Heart left ventricle (tissue), 13 donors: ENCODE measurements around the gene SPAG9.

Source experiments
- POLR2A ChIP-seq, 2 donors: fragments of 450-650 bp; IDR thresholded peaks; one replicate each; pipeline ENCODE4 v1.6.1; 2017; ENCODE audit warnings: antibody characterized with exemption in 2 of 2, mild to moderate bottlenecking in 2 of 2, moderate library complexity in 2 of 2
- TF ChIP-seq, protein P1 (sequence below), 12 donors: fragments of 200-600 bp; sonication (generic) in 4 of 12; IDR thresholded peaks; one replicate each; pipeline versions ENCODE4 v1.5.0 to v1.8.0; 2018 to 2022; ENCODE audit warnings: antibody characterized with exemption in 12 of 12, mild to moderate bottlenecking in 5 of 12
- donor health status: ischemic (EF 13 %, LVEDD 7.1; RV severe dilation, severe dysfunction).
- donor health status: DM: no; HTN: yes; CAD: no.
- donor health status: DM: no; HTN: no; CAD: no.
- donor health status: ischemic (EF 25% LVEDD 6.9; RV normal size, moderate dysfunction).
- donor health status: ischemic (EF 25% LVEDD 5.7; RV mildly dilated, moderate dysfunction).
- donor health status: ischemic (EF 35%, LVEDD 5.7; RV mildly dilated, moderate dysfunction).
- donor health status: nonischemic (EF 11% LVEDD 7.7; RV severe dilation, severe dysfunction).
- donor health status: DM: yes; HTN: yes; CAD: no.
- donor health status: PGD.
- donor health status: ischemic (EF 29% LVEDD 5.4; RV normal size, mild dysfunction).
- donor health status: nonischemic (EF 23%, LVEDD 6.1; RV moderate dilation, normal function).

DNA sequence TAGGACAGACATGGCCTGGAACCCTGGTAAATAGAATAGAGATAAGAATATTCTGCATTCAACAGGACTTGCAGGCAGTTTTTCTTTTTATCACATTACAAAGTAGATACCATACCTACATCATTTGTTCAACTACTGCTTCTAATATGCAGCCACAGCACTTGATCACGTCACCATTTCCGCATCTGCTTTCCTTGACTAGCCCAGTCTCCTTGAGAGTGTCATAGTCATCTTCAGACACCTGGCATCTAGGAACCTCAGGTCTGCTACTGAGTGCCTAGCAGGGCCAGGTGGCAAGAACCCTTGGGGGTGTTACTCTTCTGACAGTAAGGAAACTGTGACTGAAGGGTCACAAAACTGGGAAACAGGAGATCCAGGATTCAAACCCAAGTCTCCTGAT lies 161.3 kb downstream of the SPAG9 start:
- TF ChIP-seq, protein P1, sequence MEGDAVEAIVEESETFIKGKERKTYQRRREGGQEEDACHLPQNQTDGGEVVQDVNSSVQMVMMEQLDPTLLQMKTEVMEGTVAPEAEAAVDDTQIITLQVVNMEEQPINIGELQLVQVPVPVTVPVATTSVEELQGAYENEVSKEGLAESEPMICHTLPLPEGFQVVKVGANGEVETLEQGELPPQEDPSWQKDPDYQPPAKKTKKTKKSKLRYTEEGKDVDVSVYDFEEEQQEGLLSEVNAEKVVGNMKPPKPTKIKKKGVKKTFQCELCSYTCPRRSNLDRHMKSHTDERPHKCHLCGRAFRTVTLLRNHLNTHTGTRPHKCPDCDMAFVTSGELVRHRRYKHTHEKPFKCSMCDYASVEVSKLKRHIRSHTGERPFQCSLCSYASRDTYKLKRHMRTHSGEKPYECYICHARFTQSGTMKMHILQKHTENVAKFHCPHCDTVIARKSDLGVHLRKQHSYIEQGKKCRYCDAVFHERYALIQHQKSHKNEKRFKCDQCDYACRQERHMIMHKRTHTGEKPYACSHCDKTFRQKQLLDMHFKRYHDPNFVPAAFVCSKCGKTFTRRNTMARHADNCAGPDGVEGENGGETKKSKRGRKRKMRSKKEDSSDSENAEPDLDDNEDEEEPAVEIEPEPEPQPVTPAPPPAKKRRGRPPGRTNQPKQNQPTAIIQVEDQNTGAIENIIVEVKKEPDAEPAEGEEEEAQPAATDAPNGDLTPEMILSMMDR (IDR thresholded peaks at IDR 0.05), result no peak
- TF ChIP-seq POLR2A (IDR thresholded peaks at IDR 0.05), result no peak
